ENCODE measurements around the gene AXL.

- TF ChIP-seq CTCF (conservative IDR thresholded peaks at IDR 0.05) (no peak), EZH2 (IDR thresholded peaks at IDR 0.05; ENCODE audit: low read depth) (no peak)
Observed at GRCh38 chr19:41244117-41244516, 25.1 kb downstream of the AXL start.
